DMS79 treated with DMSO at 0.1 percent for 48 hours (cell line): ENCODE measurements around the gene TMX3.

Source experiments
- DNase-seq: peaks from one replicate; lab custom pipeline; 2025; lab: John Stamatoyannopoulos, UW

TMX3 gene

DNA sequence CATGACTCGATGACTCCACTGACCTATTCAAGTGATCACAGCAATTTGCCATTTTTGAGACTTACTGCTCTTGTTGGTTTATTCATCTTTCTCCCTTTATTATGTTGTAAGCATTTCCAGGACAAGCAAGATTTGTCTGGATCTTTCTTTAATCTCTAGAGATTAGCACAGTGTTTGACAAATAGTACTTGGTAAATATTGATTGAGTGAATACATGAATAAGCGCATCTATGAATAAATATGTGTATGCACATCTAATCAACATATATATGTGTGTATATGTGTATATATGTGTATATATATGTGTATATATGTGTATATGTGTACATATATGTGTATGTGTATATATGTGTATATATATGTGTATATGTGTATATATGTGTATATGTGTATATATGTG, 7.3 kb downstream of the TMX3 start:
- no peak for DNase-seq

DNA sequence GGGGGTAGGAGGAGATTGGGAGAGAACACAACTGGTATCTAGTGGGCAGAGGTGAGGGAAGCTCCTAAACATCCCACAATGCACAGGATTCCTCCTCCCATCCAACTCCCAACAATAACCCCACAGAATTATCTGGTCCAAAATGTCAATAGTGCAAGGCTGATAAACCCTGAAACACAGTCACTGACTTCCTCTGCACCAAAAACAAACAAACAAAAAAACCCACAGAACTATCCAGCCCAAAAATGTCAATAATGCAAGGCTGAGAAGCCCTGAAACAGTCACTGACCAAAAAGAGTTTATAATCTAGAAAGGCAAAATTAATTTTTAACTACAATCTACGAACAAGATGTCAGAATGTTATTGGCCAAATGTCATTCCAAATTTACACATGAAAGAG, 9.8 kb downstream of the TMX3 start:
- no peak for DNase-seq

DNA sequence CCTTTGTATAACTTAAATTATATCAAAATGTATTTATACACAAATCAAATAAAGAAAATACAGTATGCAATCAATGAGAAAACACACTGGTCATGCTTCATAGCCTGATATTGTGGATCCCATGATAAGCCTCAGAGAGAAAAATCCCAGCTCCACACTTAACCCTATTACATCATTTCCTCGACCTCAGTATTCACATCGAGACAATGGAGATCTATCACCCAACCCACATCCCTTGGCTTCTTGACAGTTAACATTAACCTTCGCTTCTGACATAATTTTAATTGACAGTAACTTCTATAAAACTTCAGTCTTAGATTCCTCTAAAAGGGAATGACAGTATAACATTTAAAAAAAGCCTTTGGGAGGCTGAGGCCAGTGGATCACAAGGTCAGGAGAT, 11.6 kb downstream of the TMX3 start:
- DNase-seq = no peak

GRCh38 chr18:68701353-68701752, 13.6 kb downstream of the TMX3 start:
- DNase-seq = no peak

- DNase-seq = no peak
Measured at GRCh38 chr18:68699043-68699442, 15.9 kb downstream of the TMX3 start.

DNA sequence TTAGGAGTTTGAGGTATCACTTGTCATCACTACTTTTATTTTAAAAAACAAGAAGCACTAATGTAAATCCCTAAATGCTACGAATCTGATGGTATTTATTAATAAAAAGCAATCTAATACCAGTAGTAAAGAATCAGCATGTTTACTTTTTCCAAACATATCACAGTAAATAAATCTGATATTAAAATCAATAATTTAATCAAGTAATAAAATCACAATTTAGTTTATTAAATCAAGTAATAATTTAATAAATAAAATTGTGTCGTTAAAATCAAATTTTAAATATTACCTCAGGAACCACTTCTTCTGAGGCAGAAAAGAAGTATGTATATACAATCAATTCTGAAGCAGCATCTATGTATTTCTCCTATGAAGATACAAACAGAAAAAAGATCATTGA, 18.0 kb downstream of the TMX3 start:
- DNase-seq = no peak

- DNase-seq = no peak
Measured at GRCh38 chr18:68694316-68694715, 20.6 kb downstream of the TMX3 start.

GRCh38 chr18:68693091-68693815, 21.7 kb downstream of the TMX3 start:
- no peak for DNase-seq

GRCh38 chr18:68679528-68679927, 35.4 kb downstream of the TMX3 start:
- DNase-seq = no peak

DNA sequence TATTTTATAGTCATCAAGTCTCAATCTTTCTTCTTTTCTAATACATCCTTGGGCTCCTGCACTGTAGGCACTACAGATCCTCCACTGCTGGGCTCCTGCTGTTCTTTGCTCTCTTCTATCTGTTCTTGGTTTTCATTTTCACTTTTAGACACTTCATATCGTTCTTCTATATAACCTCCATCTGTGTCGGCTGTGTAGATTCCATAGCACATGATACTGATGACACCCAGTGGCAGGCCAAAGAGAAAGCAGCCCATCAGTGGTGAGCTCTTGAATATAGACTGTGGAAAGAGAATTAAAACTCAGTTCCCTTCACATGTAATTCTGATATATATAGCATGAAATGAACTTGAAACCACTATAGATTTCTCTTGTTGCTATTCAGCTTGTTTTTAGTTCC, 38.0 kb downstream of the TMX3 start:
- DNase-seq = peak; percentile 2

GRCh38 chr18:68667121-68667520, 47.8 kb downstream of the TMX3 start:
- no peak for DNase-seq

DNA sequence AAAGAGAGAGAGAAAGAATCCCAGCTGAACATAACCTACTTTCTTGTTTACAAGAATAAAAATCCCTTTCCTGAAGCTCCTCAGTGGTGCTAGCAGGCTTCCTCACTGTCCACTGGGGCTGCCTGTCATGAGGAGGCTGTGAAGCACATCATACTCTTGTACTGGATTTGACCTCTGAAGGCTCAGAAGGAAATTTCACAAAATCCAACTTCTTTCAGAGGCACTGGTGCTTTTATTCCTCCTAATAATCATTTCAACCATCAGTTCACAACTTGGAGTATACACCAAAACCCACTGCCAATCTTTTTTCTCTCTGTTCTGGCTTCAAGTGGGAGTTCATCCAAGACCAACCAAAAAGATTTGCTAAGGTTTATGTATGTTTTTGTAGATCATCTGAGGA, 48.5 kb downstream of the TMX3 start:
- DNase-seq = no peak

DNA sequence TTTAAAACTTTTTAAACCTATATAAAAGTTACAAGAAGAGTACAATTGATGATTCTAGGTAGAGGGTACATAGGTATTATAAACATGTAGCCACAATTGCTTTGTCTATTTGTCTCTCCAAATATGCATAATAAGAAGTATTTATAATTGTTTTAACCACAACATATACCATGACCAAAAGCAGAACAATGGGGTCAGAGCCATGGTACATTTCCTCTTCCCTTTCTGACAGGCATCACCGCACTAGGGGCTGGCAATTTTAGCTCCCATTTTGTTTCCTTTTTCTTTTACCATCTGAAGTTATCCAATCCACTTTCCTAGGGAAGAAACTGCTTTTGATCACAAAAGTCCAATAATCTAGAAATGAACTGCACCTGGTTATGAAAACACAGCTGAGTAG, 49.3 kb downstream of the TMX3 start:
- no peak for DNase-seq

DNA sequence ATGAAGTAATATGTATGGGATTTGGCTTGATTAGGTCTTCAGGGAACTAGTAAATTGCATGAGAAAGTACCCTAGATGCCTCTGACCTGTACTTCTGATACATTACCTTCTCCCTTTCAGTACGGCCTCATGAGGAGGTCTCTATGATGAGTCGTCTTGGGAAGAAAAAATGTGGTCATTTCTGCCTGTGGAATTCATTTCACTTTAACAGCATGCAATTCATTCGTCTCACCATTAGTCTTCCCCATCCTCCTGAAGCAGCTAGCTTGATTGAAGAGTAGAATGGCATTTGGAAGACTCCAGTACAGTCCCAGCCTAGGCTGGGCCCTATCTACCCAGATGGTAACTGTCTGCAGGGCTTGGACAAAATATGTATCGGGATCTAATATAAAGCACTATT, 52.2 kb downstream of the TMX3 start:
- DNase-seq = no peak

DNA sequence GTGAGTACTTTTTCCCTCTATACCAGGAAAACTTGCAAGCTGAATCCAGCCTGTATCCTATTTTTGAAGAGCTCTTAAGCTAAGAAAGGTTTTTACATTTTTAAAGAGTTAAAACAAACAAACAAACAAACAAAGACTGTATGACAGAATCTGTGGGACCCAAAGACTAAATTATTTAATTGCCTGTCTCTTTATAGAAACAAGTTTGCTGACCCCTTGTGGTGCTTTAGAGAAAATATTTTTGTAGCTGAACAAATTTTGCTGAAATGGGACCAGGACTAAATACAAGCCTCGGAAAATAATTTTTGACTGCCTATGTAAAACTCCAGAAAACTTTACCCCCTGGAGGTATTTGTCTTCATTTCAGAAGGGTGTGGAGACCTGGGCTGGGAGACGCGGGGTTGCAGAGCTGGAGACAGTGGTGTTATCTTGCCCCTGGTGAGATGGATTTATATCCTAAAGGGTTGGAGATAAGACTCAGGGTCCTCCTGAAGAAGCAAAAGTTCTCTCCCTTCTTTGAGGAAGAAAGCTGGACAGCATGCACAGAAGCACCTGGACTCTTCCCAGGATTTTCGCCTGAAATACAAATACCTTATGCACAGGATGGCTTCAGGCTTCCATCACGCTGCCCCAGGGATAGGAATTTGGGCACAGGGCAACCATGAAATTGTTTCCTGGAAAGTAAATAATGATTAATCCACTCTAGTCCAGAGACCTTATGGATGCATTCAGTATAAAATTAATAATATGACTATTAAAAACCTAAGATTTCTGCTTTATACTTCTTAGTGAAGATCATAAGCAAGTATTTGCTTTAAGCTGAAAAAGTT, 54.3 kb downstream of the TMX3 start:
- DNase-seq = peak; percentile 37

- no peak for DNase-seq
Measured at GRCh38 chr18:68648191-68648590, 66.7 kb downstream of the TMX3 start.

DNA sequence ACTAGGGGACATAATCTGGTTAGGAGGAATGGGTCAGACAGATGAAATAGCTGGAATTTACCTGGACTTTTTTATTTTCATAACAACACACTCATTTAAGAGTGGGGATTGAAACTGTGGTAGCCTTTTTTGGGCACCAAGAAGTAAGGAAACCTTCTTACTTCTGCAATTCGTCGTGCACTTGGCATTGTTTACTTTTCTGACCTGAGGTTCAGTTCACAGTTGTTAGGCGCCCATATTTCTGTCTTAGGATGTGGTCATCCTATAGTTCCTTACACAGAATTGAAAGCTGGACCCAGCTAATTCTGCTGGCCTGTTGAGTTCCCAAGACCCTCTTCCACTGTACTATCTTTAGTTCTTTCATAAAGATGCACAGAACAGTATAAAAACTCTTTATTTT, 72.9 kb downstream of the TMX3 start:
- no peak for DNase-seq

DNA sequence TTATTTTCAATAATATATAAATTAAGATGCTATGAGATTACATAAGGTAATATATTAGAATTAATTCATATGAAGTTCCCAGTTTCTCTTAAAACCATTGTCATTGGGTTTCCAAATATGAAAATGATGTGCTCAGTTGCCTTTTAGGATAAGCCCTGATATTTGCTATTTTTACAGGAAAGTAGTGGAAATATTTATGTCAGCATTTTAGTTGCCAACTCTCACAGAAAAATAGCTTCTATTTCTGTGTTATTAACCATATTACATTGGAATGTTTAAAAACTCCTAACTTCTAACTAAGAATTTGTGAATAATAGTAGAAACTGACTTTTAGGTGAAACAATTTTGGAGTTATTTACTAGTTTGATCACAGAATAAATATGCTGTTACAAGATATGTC, 74.0 kb downstream of the TMX3 start:
- no peak for DNase-seq

- no peak for DNase-seq
Measured at GRCh38 chr18:68638613-68639012, 76.3 kb downstream of the TMX3 start.

GRCh38 chr18:68627812-68628211, 87.1 kb downstream of the TMX3 start:
- DNase-seq = no peak
